ENCODE measurements around the gene HES4. TPM values are rescaled to one million over a fixed set of nuclear protein-coding genes. Genes with fewer than 3 reads are reported as not detected.
A peak's percentile ranks its signal among the peaks of the same experiment; 100 is the strongest.

The HES4 gene
- total and polyA plus RNA-seq, 2 of the 13 experiments (the other 11 are each of a cell fraction or from before 2014, with no cell fraction given): 8.8 to 10.6 TPM

DNA sequence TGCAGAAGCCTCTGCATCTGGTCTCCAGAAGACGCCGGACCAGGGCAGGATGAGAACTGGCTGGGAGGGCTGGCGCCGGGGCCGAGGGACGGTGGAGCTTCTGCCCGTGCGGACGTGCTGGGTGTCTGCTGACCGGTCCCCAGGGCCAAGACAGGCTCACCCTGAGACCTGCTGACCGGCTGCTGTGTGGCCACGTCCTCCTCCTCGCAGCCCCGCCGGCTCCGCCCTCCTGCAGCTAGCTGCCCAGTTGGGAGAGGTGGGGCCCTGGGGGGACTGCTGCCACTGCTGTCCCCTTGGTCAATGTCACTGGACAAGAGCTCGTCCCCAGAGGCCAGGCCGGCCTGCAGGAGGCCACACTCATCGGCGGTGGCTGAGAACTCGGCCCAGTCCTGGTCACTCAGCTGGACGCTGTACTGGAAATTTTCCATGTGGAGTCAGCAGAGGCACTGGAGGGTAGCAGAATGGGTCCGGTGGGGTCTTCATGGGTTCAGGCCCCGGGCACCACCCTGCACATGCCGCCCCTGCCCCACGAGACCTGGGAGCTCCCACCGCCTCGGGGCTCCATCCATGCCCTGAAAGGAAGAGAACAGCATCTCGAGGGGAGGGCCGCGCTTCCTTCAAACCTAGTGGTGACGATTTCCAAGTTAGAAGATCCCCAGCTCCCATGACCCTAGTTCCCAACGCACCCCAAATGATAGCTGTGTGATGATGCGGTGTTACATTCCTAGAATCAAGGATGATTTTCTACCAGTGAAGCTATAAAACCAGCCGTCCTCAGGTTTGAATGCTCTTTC lies 19.1 kb downstream of the HES4 start (continued):
- TF ChIP-seq, protein P1, sequence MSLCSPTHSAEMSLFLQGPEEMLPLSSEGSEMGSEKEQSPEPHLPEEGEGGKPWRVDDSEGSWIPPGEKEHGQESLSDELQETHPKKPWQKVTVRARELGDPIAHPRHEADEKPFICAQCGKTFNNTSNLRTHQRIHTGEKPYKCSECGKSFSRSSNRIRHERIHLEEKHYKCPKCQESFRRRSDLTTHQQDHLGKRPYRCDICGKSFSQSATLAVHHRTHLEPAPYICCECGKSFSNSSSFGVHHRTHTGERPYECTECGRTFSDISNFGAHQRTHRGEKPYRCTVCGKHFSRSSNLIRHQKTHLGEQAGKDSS (CRISPR knock-in tag; IDR thresholded peaks at IDR 0.05; ENCODE audit: borderline replicate concordance, low read depth): peak; percentile 70; the same call in 1 of the 2 replicates
- TF ChIP-seq GATA4 (IDR thresholded peaks at IDR 0.05; ENCODE audit: borderline replicate concordance, low read depth) (no peak), ZNF569 (CRISPR knock-in tag; IDR thresholded peaks at IDR 0.05; ENCODE audit: borderline replicate concordance) (no peak), RXRA (CRISPR knock-in tag; IDR thresholded peaks at IDR 0.05) (no peak), NFKBIZ (CRISPR knock-in tag; IDR thresholded peaks at IDR 0.05) (no peak), MAFF (IDR thresholded peaks at IDR 0.05; ENCODE audit: low read depth, low read length) (no peak), CHD4 (IDR thresholded peaks at IDR 0.05; ENCODE audit: borderline replicate concordance, low read length) (no peak), ZNF335 (CRISPR knock-in tag; IDR thresholded peaks at IDR 0.05) (0 out of 2 replicates have a peak, but pooled peaks have one; percentile 36), EHMT2 (IDR thresholded peaks at IDR 0.05; ENCODE audit: borderline replicate concordance, low read depth, low read length) (no peak), MED1 (CRISPR knock-in tag; IDR thresholded peaks at IDR 0.05) (peak; percentile 53), ZNF350 (CRISPR knock-in tag; IDR thresholded peaks at IDR 0.05; ENCODE audit: borderline replicate concordance, low read depth) (peak; percentile 32; the same call in 1 of the 2 replicates), U2AF1 (optimal IDR thresholded peaks at IDR 0.05; ENCODE audit: low read depth, low read length) (no peak), FOSL1 (CRISPR knock-in tag; IDR thresholded peaks at IDR 0.05; ENCODE audit: borderline replicate concordance) (no peak), ZNF615 (CRISPR knock-in tag; IDR thresholded peaks at IDR 0.05; ENCODE audit: borderline replicate concordance) (no peak), HMG20A (CRISPR knock-in tag; IDR thresholded peaks at IDR 0.05; ENCODE audit: borderline replicate concordance) (no peak), HNRNPLL (IDR thresholded peaks at IDR 0.05; ENCODE audit: low read depth, low read length, poor library complexity, severe bottlenecking) (peak; percentile 38), PHB2 (IDR thresholded peaks at IDR 0.05; ENCODE audit: partially characterized antibody) (no peak), ATRX (CRISPR knock-in tag; IDR thresholded peaks at IDR 0.05; ENCODE audit: borderline replicate concordance) (no peak), CBX1 (IDR thresholded peaks at IDR 0.05; ENCODE audit: low read depth) (no peak), PCBP2 (optimal IDR thresholded peaks at IDR 0.05; ENCODE audit: low read depth, low read length, poor library complexity, severe bottlenecking) (no peak), WIZ (CRISPR knock-in tag; IDR thresholded peaks at IDR 0.05) (no peak), ISX (CRISPR knock-in tag; conservative IDR thresholded peaks at IDR 0.05) (no peak), SUZ12 (IDR thresholded peaks at IDR 0.05; ENCODE audit: low read depth, low read length) (no peak), SOX13 (IDR thresholded peaks at IDR 0.05) (no peak), SOX13 (CRISPR knock-in tag; conservative IDR thresholded peaks at IDR 0.05 in 1 of 2, IDR thresholded peaks at IDR 0.05 in 1 of 2) (0 out of 4 replicates have a peak, but pooled peaks of 1 of the 2 experiments have one; percentile 3)
- TF ChIP-seq, protein P2, sequence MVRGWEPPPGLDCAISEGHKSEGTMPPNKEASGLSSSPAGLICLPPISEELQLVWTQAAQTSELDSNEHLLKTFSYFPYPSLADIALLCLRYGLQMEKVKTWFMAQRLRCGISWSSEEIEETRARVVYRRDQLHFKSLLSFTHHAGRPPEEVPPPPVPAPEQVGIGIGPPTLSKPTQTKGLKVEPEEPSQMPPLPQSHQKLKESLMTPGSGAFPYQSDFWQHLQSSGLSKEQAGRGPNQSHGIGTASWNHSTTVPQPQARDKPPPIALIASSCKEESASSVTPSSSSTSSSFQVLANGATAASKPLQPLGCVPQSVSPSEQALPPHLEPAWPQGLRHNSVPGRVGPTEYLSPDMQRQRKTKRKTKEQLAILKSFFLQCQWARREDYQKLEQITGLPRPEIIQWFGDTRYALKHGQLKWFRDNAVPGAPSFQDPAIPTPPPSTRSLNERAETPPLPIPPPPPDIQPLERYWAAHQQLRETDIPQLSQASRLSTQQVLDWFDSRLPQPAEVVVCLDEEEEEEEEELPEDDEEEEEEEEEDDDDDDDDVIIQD (CRISPR knock-in tag; IDR thresholded peaks at IDR 0.05; ENCODE audit: low read depth): no peak
- TF ChIP-seq, protein P3, sequence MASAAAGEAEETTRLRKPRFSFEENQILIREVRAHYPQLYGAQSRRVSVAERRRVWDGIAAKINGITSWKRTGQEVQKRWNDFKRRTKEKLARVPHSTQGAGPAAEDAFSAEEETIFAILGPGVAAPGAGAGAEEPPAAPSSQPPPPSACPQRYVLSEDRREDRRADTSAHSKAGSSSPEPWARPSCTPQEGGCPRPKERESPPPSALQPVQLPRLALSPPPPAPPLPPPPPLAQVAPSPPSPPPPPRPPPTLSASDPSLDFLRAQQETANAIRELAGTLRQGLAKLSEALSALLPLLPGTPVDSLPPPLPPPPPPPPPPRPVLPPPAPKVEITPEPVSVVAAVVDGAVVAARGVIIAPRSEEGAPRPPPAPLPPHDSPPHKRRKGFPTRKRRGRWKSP (CRISPR knock-in tag; IDR thresholded peaks at IDR 0.05): no peak

Data from HepG2 (cell line).